Mucosa of gallbladder (tissue), 1 donor: ENCODE measurements around the gene B9D1. TPM values are rescaled to one million over a fixed set of nuclear protein-coding genes. Genes with fewer than 3 reads are reported as not detected.

Experiments used
- DNase-seq: peaks from one replicate; pipeline ENCODE4 v3.0.0-alpha.2; 2020; ENCODE audit warnings: low spot score
- total RNA-seq: library from RNA; stranded (reverse); gene quantifications from one replicate; pipeline ENCODE4 v1.2.1, GENCODE V29; 2021
- donor health status: DM: no; HTN: no; CAD: no.

The B9D1 gene
- total RNA-seq, 1 donor from 2014 or later, result 25.3 TPM

GRCh38 chr17:19320876-19321275 lies 41.6 kb downstream of the B9D1 start:
- DNase-seq, result no peak

GRCh38 chr17:19319771-19320505 lies 42.6 kb downstream of the B9D1 start:
- no peak for DNase-seq

GRCh38 chr17:19318611-19319010 lies 43.9 kb downstream of the B9D1 start:
- DNase-seq, result no peak

GRCh38 chr17:19317359-19318095 lies 45.0 kb downstream of the B9D1 start:
- DNase-seq, result peak; percentile 74

GRCh38 chr17:19316761-19317358 lies 45.7 kb downstream of the B9D1 start:
- DNase-seq, result no peak

GRCh38 chr17:19315104-19315503 lies 47.4 kb downstream of the B9D1 start:
- DNase-seq, result no peak

GRCh38 chr17:19313746-19314651 lies 48.5 kb downstream of the B9D1 start:
- DNase-seq, result no peak

- DNase-seq, result no peak
Observed at GRCh38 chr17:19313066-19313745, 49.3 kb downstream of the B9D1 start.

GRCh38 chr17:19312406-19312805 lies 50.1 kb downstream of the B9D1 start:
- DNase-seq, result no peak

- no peak for DNase-seq
Observed at GRCh38 chr17:19311421-19312215, 50.9 kb downstream of the B9D1 start.

- no peak for DNase-seq
Observed at GRCh38 chr17:19311016-19311415, 51.5 kb downstream of the B9D1 start.

- no peak for DNase-seq
Observed at GRCh38 chr17:19310151-19310550, 52.4 kb downstream of the B9D1 start.

GRCh38 chr17:19309701-19310100 lies 52.8 kb downstream of the B9D1 start:
- DNase-seq, result no peak

- DNase-seq, result no peak
Observed at GRCh38 chr17:19308398-19308797, 54.1 kb downstream of the B9D1 start.

GRCh38 chr17:19307521-19307920 lies 55.0 kb downstream of the B9D1 start:
- no peak for DNase-seq

GRCh38 chr17:19306160-19307111 lies 56.1 kb downstream of the B9D1 start:
- no peak for DNase-seq

- DNase-seq, result no peak
Observed at GRCh38 chr17:19305761-19306159, 56.8 kb downstream of the B9D1 start.

- DNase-seq, result no peak
Observed at GRCh38 chr17:19305256-19305655, 57.3 kb downstream of the B9D1 start.

GRCh38 chr17:19304751-19305150 lies 57.8 kb downstream of the B9D1 start:
- no peak for DNase-seq
